HL-60/S4 treated with retinoic acid at 250 ng/mL for 4 days and 3 days (cell line): ENCODE measurements around the gene JPH3.

Source experiments
- in situ Hi-C: fragments of 300-500 bp; cut with MboI; formaldehyde crosslinking; loops from 2 replicates; pipeline ENCODE4 v1.7.0; 2022; ENCODE audit warnings: low sequenced_read_pairs

Gene JPH3

DNA sequence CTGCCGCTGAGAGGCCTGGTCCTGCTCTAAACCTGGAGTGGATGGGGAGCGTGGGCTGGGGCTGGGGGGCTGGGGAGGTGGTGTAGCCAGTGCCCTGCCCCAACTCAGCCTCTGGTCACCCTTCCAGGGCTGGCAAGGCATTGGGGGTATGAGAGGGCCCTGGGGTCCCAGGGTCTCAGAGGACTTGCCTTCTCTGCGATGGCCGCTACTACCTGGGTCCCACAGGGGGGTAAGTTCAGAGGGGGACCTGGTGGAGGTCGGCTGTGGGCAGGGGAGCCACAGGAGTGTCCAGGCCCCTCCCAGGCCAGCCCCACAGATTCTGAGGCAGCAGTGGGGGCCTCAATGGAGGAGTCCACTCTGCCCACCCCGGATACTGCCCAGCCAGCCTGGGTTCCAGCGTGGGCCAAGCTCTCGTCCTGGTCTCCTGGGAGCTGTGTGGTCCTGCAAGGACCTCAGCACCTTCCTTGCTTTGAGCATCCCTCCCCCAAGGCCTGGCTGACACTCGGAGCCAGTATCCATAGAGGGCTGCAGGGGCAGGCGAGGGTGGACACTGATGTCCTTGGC is 20.5 kb downstream of the JPH3 start:
- in situ Hi-C loops: no loop called here

- in situ Hi-C loops: loop anchor here (25.0 kb wide), 1 partner anchor 1063 kb away; the partner anchor contains the start of genes FOXC2 and MTHFSD
Measured at GRCh38 chr16:87625241-87625797, 23.0 kb downstream of the JPH3 start.

GRCh38 chr16:87626401-87626800 is 24.1 kb downstream of the JPH3 start:
- in situ Hi-C loops: loop anchor here (25.0 kb wide), 1 partner anchor 1064 kb away; the partner anchor contains the start of genes FOXC2 and MTHFSD

DNA sequence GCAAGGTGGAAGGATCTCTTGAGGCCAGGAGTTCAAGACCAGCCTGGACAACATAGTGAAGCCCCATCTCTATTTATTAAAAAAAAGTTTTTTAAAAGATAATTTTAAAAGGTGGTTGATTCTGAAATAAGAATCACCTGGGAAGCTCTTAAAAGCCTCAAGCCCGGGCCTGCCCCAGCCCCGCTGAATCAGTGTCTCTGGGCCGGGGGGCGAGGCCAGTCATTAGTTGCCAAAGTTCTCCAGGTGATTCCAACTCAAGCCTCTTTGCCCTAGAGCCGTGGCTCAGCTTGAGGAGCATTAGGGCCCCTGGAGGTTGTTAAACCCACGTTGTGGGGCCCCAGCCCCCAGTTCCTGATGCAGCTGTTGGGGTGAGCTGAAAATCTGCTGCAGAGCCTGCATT is 24.6 kb downstream of the JPH3 start:
- in situ Hi-C loops: loop anchor here (25.0 kb wide), 1 partner anchor 1065 kb away; the partner anchor contains the start of genes FOXC2 and MTHFSD

DNA sequence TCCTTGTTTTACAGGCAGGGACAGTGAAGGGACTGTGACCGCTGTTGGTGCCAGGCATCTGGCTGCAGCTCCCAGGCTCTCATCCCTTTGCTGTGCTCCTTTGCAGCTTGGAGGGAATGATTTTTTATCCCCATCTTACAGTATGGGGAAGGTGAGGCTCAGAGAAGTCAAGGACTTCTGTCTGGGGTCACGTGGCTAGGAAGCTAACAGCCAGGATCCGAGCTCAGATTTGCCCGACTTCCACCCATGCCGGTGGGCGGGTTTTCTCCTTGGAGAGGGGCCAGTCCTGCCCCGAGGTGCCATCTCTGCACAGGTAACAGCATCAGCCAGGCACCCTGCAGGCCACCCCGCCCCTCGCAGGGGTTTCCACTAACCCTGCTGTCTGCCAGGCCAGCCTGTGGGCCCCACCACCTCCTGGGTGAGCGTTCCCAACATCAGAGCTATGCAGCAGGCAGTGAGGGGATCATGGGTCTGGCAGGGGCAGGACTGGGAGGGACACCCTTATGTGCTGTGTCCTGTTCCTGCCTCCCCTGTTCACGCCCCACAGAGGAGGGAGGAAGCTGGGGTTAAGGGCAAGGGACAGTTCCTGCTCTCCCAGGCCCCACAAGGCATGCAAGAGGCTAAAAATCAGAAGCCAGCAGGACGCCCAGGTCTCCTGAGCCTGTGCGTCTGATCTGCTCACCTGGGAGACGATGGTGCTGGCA is 25.4 kb downstream of the JPH3 start:
- in situ Hi-C loops: loop anchor here (25.0 kb wide), 1 partner anchor 1065 kb away; the partner anchor contains the start of genes FOXC2 and MTHFSD

DNA sequence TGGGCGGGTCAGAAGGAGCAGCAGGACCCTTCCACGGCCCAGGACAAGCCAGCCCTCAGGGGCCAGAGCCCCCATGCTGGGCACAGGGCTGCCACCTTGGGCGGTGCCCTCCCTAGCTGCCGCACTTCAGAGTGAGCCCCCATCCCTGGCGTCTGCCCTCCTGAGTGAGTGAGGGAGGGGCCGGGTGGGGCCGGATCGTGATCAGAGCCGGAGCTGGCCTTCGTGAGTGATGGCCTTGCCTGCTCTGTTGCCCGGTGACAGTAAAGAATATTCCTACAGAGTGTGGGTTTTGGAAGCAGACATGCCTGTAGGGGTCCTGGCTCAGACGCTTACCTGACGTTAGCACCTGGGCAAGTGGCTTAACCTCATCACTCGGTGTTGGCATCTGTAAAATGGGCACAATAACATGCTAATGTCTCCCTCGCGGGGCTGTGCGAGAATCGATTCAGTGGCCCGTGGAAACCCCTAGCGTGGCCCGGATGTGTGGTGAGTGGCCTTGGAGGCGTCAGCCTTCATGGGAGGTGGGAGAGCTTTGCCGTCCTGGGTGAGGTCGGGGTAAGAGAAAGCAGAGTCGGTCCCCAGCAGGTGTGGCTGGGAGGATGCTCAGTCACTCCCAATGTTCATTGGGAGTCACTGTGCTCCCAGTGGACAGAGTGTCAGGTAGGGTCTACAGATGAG is 26.1 kb downstream of the JPH3 start:
- in situ Hi-C loops: loop anchor here (25.0 kb wide), 1 partner anchor 1066 kb away; the partner anchor contains the start of genes FOXC2 and MTHFSD

GRCh38 chr16:87628940-87629339 is 26.6 kb downstream of the JPH3 start:
- in situ Hi-C loops: loop anchor here (25.0 kb wide), 1 partner anchor 1067 kb away; the partner anchor contains the start of genes FOXC2 and MTHFSD

DNA sequence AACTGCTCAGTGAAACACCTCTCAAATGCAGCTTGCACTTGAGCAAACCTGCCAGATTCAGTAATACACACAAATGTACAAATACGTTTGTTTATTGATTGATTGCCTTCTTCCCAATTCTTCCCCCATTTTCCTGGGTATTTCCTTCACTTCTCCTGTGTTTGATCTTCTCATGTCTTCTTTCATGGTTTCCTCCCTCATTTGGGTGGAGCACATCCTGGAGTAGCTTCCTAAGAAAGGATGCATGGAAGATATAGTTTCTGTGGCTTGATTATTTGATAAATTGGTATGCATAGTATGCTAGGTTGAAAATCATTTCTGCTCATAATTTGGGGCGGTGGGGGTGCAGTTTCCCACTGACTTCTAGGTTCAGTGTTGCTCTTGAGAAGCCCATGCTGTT is 28.8 kb downstream of the JPH3 start:
- in situ Hi-C loops: loop anchor here (25.0 kb wide), 1 partner anchor 1069 kb away; the partner anchor contains the start of genes FOXC2 and MTHFSD

- in situ Hi-C loops: loop anchor here (25.0 kb wide), 1 partner anchor 1072 kb away; the partner anchor contains the start of genes FOXC2 and MTHFSD
Measured at GRCh38 chr16:87634411-87634810, 32.1 kb downstream of the JPH3 start.

DNA sequence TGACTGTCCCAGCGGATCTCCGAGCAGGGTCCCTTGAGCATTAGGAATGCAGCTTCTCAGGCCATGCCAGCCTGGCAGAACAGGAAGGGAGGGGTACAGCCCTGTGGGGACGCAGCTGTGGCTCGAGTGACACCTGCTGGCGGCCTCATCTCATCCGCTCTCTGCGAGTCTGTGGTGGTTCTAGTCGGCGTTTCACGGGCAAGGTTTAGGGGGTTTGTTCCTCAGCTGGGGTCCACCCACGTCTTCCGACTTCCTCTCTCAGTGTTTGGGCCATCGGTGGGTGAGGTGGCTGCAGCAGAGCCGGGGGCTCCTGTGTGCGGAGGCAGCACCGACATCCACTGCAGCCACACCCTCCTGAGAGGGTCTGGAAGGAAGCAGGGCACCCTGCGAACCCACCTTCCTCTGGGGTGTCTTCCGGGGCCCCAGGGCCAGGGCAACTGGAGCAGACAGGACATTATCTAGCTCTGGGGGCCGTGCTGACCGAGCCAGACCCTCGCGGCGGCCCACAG is 33.3 kb downstream of the JPH3 start:
- in situ Hi-C loops: loop anchor here (25.0 kb wide), 1 partner anchor 1073 kb away; the partner anchor contains the start of genes FOXC2 and MTHFSD

DNA sequence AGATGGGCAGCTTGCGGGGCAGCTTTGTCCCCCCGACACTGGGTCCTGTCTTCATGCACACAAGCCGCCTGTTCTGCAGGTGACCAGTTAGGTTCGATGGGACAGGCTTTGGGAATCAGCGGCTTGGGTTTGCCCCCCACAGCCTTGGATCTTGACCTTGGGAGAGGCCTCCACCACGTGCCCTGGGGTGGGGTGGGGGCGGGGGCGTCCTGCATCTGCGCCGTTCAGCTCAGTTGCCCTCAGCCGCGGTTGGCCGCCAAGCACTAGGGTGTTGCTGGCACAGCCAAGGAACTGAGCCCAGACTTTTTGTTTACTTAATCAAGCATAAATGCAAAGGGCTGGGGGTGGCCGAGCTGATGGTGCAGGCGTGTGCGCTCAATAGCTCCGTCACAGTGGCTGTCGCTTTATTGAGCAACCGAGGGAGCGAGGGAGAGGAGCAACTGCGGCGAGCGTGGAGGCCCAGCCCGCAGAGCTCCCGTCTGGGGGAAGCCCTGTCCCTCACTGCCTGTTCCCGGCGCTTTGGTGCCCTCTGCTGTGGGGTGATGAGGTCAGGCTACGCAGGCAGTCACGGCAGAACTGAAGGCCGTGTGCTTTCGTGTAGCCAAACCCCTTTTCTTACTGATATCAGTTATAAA is 33.9 kb downstream of the JPH3 start:
- in situ Hi-C loops: loop anchor here (25.0 kb wide), 1 partner anchor 1074 kb away; the partner anchor contains the start of genes FOXC2 and MTHFSD

DNA sequence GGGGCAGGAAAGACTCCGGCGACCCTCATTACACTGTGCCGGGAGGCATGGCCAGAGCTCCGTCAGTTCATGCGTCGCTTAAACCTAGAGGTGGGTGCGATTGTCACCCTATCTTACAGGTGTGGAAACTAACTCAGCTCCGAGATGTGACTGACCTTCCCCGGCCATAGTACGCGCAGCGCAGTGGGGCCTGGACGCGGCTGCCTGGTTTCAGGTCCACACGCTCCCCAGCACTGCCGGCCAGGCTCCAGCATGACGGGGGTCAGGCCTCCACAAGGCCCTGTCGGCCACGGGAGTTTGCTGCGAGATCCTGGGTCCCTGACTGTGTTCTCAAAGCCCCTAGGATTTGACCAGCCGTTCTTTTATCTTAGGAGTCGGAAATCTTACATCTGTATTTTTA is 34.4 kb downstream of the JPH3 start:
- in situ Hi-C loops: loop anchor here (25.0 kb wide), 1 partner anchor 1074 kb away; the partner anchor contains the start of genes FOXC2 and MTHFSD

GRCh38 chr16:87637357-87637756 is 35.0 kb downstream of the JPH3 start:
- in situ Hi-C loops: loop anchor here (25.0 kb wide), 1 partner anchor 1075 kb away; the partner anchor contains the start of genes FOXC2 and MTHFSD

DNA sequence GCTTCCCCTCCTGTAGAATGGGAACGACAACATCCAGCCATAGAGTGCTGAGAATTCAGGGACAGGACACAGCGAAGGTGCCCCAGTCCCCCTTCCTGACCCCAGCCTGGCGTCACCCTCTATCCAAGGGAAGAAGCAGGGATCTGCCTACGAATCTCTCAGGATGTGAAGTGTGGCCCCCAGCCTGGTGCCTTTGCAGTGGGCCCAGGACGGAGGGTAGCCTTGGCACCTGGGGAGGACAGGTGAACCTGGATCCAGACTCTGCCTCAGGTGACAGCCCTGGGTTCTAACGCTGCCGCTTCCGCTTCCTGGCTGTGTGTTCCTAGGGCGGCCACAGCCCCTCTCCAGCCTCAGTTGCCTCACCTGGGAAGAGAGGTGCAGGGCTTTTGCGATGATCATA is 36.4 kb downstream of the JPH3 start:
- in situ Hi-C loops: loop anchor here (25.0 kb wide), 1 partner anchor 1076 kb away; the partner anchor contains the start of genes FOXC2 and MTHFSD

DNA sequence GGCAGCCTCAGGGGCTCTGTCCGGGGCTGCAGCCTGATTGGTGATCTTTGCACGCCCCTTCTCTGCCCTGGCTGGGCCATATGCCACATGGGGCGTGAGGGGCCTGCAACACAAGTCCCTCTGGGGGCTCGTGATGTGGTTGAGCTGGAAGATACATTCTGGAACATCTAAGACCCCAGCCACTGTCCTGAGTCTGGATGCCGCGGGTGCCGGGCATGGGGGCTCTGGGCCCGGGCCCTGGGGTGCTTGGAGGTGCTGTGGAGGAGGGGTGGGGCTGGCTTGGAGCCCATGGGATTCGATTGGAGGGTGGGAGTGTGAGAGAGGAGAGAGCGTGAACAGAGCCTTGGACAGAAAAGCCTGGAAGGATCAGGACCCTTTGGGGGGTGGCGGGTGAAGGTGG is 39.4 kb downstream of the JPH3 start:
- in situ Hi-C loops: loop anchor here (25.0 kb wide), 1 partner anchor 1079 kb away; the partner anchor contains the start of genes FOXC2 and MTHFSD

DNA sequence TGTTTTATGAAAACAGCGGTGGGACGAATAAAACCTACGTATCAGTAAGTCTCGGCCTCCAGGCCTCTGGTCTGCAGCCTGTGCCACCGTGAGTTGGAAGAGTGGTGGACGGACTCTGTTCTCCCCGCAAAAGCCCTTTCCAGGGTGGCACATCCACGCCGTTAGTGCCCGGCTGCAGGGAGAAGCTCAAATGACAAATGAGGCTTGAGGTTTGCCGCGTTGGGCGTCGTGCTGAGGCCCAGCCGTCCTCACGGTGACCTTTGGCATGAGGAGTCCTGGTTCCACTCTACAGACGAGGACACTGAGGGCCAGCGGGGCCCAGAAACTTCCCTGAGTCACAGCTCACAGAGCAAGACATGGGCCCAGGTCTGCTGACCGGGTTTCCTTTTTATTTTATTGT is 40.2 kb downstream of the JPH3 start:
- in situ Hi-C loops: loop anchor here (25.0 kb wide), 1 partner anchor 1080 kb away; the partner anchor contains the start of genes FOXC2 and MTHFSD

DNA sequence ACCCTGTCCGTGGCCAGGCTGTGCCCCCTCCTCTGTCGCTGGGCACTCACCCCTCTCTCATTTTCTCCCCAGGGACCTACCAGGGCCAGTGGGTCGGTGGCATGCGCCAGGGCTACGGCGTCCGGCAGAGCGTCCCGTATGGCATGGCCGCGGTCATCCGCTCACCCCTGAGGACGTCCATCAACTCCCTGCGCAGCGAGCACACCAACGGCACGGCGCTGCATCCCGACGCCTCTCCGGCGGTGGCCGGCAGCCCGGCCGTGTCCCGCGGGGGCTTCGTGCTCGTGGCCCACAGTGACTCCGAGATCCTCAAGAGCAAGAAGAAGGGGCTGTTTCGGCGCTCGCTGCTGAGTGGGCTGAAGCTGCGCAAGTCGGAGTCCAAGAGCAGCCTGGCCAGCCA is 41.9 kb downstream of the JPH3 start:
- in situ Hi-C loops: loop anchor here (25.0 kb wide), 1 partner anchor 1082 kb away; the partner anchor contains the start of genes FOXC2 and MTHFSD

GRCh38 chr16:87644596-87644995 is 42.3 kb downstream of the JPH3 start:
- in situ Hi-C loops: loop anchor here (25.0 kb wide), 1 partner anchor 1082 kb away; the partner anchor contains the start of genes FOXC2 and MTHFSD

DNA sequence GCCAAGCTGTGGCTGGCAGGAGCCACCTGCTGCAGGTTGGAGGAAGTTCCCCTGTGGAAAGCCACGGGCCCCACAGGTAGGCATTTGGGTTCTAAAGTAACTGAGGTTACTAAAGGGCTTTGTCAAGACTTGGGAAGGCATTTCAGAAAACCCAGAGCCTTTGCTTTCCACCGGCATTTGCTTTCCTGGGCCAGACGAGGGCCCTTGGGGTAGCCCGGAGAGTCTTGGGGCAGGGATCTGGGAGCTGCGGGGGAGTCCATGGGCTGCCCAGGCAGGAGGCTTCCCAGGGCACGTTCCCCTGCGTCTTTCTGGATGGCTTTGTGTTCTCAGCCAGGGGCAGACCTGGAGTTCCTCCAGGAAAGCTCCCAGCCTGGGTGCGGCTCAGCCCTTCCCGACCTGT is 43.5 kb downstream of the JPH3 start:
- in situ Hi-C loops: loop anchor here (25.0 kb wide), 1 partner anchor 1084 kb away; the partner anchor contains the start of genes FOXC2 and MTHFSD
